Epidermal melanocyte (primary cell): Measurements from ENCODE around the gene CFAP299.
A peak's percentile ranks its signal among the peaks of the same experiment; 100 is the strongest.
"Not testable (repeated sequence)": the region's sequence is repeated elsewhere in the genome, so short reads cannot be mapped to it uniquely, and the experiment has no call there.

Experiments
- DNase-seq: peaks from one replicate; pipeline ENCODE4 v3.0.0; 2011; ENCODE audit warnings: low spot score; ENCODE audit not compliant: insufficient read length

Gene CFAP299

GRCh38 chr4:80594701-80595100 is 259.2 kb downstream of the CFAP299 start:
- no peak for DNase-seq

- DNase-seq = no peak
These were observed 272.9 kb downstream of the CFAP299 start for GRCh38 chr4:80608281-80608980.

GRCh38 chr4:80610199-80610598 is 274.7 kb downstream of the CFAP299 start:
- no peak for DNase-seq

GRCh38 chr4:80610845-80611677 is 275.5 kb downstream of the CFAP299 start:
- no peak for DNase-seq

- DNase-seq = no peak
These were observed 276.1 kb downstream of the CFAP299 start for GRCh38 chr4:80611678-80611979.

GRCh38 chr4:80613470-80613869 is 277.9 kb downstream of the CFAP299 start:
- no peak for DNase-seq

GRCh38 chr4:80614319-80614718 is 278.8 kb downstream of the CFAP299 start:
- no peak for DNase-seq

- no peak for DNase-seq
These were observed 279.6 kb downstream of the CFAP299 start for GRCh38 chr4:80615099-80615498.

GRCh38 chr4:80619070-80619674 is 283.6 kb downstream of the CFAP299 start:
- DNase-seq = no peak

- DNase-seq = no peak
These were observed 296.3 kb downstream of the CFAP299 start for GRCh38 chr4:80631861-80632260.

- DNase-seq = no peak
These were observed 301.7 kb downstream of the CFAP299 start for GRCh38 chr4:80637190-80637589.

- peak; percentile 17 for DNase-seq
These were observed 310.5 kb downstream of the CFAP299 start for GRCh38 chr4:80646061-80646460.

GRCh38 chr4:80655662-80656061 is 320.1 kb downstream of the CFAP299 start:
- DNase-seq = no peak

- DNase-seq = not testable (repeated sequence)
These were observed 334.6 kb downstream of the CFAP299 start for GRCh38 chr4:80670118-80670517.

- no peak for DNase-seq
These were observed 342.9 kb downstream of the CFAP299 start for GRCh38 chr4:80678413-80678812.

- no peak for DNase-seq
These were observed 345.4 kb downstream of the CFAP299 start for GRCh38 chr4:80680934-80681333.

- no peak for DNase-seq
These were observed 349.7 kb downstream of the CFAP299 start for GRCh38 chr4:80685214-80685613.

- not testable (repeated sequence) for DNase-seq
These were observed 352.2 kb downstream of the CFAP299 start for GRCh38 chr4:80687736-80688135.

- DNase-seq = no peak
These were observed 358.6 kb downstream of the CFAP299 start for GRCh38 chr4:80694171-80694570.

- no peak for DNase-seq
These were observed 369.8 kb downstream of the CFAP299 start for GRCh38 chr4:80705311-80705710.

GRCh38 chr4:80709082-80709869 is 373.7 kb downstream of the CFAP299 start:
- no peak for DNase-seq
